ENCODE results near the gene PATJ. TPM values are rescaled to one million over a fixed set of nuclear protein-coding genes. Genes with fewer than 3 reads are reported as not detected.

Gene PATJ
- total and polyA plus RNA-seq, 2 experiments from 2014 or later: 35.3 to 68.4 TPM

GRCh38 chr1:61807606-61808140 is 65.4 kb downstream of the PATJ start (continued):
- TF ChIP-seq REST (IDR thresholded peaks at IDR 0.05; ENCODE audit: unreplicated experiment) (no peak), EZH2phosphoT487 (IDR thresholded peaks at IDR 0.05; ENCODE audit: unreplicated experiment) (no peak), NANOG (IDR thresholded peaks at IDR 0.05; ENCODE audit: borderline replicate concordance) (no peak), ZNF462 (CRISPR knock-in tag; IDR thresholded peaks at IDR 0.05) (no peak), ZNF114 (CRISPR knock-in tag; IDR thresholded peaks at IDR 0.05) (no peak), JUNB (IDR thresholded peaks at IDR 0.05; ENCODE audit: unreplicated experiment) (no peak), STAT1 (IDR thresholded peaks at IDR 0.05; ENCODE audit: unreplicated experiment) (no peak)
